ENCODE results near the gene PEX3.

- TF ChIP-seq CTCF (IDR thresholded peaks at IDR 0.05) (no peak), POLR2AphosphoS5 (IDR thresholded peaks at IDR 0.05; ENCODE audit: insufficient read depth in 1 of 2, low read depth in 1 of 2) (no peak)
Measured at GRCh38 chr6:143443096-143443495, 7.5 kb upstream of the PEX3 start.
